Right lobe of liver (tissue), 4 donors: ENCODE results near the gene UGT1A1.

Source experiments
- CTCF ChIP-seq, 4 donors: fragments of 200-600 bp in 3 of 4; fragments of 450-650 bp in 1 of 4; IDR thresholded peaks; one replicate each; pipeline versions ENCODE4 v1.5.1 to v1.8.0; 2016 to 2022; ENCODE audit warnings: antibody characterized with exemption in 4 of 4, mild to moderate bottlenecking in 2 of 4
- POLR2A ChIP-seq: fragments of 450-650 bp; IDR thresholded peaks from one replicate; pipeline ENCODE4 v1.6.1; 2017; ENCODE audit warnings: antibody characterized with exemption, mild to moderate bottlenecking
- donor health status: DM: no; HTN: no; CAD: no.
- donor health status: DM: no; HTN: no; CAD: no.
- donor health status: DM: no; HTN: yes; CAD: no.

- TF ChIP-seq CTCF (IDR thresholded peaks at IDR 0.05) (no peak), POLR2A (no peak)
Observed at GRCh38 chr2:233816334-233816733, 56.3 kb downstream of the UGT1A1 start.
